ENCODE measurements around the gene SERPINA6.
"Not testable (repeated sequence)": the region's sequence is repeated elsewhere in the genome, so short reads cannot be mapped to it uniquely, and the experiment has no call there.

The SERPINA6 gene

DNA sequence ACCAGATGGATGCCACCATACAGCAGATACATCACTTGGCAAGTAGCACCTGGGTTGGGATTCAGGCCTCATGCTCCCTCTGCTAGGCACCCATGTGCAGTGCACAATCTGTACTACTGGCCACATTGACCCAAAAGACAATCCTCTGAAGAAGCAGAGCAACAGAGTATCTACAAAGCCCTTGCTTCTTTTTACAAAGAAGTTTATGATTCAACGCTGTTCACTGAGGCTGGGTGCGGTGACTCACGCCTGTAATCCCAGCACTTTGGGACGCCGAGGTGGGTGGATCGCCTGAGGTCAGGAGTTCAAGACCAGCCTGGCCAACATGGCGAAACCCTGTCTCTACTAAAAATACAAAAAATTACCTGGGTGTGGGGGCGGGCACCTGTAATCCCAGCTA is 31.1 kb upstream of the SERPINA6 start:
- DNase-seq (ENCODE audit: low read depth) = not testable (repeated sequence)

DNA sequence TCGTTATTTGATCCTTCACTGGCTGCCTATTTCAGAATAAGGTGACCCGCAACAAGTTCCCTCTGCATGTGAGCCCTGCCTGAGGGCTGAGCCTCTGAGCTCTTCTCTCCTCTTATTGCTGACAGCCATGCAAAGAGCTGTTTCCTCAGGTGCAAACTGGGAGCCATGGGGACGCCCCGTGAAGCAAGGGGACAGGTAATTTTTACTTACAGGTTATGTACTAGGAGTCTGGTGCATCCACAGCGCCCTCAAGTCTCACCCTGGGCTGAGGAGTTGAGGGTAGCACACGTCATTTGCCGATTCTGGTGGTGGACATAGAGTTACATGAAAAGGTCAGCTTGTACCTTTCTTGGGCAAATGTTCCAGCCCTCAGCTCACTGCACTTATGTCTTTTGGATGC is 26.1 kb upstream of the SERPINA6 start:
- DNase-seq (ENCODE audit: low read depth) = no peak

DNA sequence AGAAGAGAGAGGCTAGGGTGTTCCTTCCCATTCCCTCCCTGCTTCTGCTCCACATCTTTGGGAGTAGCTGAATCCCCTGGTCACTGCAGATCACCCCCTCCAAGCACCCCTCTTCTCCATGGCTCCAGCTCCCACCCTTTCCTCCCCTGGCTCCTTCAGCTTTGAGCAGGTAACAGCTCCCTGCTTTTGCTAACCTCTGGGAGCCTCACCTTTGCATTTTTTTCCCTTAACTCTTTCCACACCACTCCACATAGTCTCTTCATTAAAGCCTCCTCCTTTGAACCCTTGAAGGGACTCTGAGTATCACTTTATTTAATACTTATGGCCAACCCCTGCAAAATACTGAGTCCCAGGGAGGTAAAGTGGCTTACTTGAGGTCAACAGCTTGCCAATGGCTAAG is 25.7 kb upstream of the SERPINA6 start:
- DNase-seq (ENCODE audit: low read depth) = no peak

DNA sequence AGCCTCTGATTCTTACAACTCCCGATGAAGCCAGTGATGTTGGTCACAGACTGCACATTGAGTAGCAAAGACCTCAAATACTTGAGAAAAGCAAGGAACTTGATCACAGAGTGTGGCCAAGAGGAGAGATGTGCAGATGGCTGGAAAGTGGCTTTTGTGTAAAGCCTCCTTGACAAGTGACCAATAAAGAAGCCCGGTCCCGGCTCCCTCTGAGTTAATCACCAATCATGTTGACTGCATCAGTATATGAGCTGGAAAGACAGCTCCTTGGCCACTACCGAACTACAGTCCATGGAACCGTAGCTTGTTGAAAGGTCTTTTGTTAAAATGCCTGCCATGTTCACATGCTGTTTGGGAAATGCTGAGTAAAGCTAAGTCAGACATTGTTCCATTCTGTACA is 23.7 kb upstream of the SERPINA6 start:
- DNase-seq (ENCODE audit: low read depth) = no peak

DNA sequence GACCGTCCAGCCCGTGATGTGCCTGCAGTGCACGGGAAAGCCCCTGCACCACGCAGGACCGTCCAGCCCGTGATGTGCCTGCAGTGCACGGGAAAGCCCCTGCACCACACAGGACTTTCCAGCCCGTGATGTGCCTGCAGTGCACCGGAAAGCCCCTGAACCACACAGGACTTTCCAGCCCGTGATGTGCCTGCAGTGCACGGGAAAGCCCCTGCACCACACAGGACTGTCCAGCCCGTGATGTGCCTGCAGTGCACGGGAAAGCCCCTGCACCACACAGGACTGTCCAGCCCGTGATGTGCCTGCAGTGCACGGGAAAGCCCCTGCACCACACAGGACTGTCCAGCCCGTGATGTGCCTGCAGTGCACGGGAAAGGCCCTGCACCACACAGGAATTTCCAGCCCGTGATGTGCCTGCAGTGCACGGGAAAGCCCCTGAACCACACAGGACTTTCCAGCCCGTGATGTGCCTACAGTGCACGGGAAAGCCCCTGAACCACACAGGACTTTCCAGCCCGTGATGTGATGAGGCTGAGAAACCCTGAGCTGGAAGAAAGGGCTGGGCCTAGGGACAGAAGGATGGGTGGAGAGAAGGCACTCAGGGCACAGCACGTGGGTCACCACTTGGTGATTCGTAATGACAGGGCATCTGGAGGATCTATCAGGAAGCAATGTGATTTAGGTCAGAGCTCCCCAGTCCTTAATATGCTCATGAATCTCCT is 23.1 kb upstream of the SERPINA6 start:
- peak; percentile 48 for DNase-seq (ENCODE audit: low read depth)

DNA sequence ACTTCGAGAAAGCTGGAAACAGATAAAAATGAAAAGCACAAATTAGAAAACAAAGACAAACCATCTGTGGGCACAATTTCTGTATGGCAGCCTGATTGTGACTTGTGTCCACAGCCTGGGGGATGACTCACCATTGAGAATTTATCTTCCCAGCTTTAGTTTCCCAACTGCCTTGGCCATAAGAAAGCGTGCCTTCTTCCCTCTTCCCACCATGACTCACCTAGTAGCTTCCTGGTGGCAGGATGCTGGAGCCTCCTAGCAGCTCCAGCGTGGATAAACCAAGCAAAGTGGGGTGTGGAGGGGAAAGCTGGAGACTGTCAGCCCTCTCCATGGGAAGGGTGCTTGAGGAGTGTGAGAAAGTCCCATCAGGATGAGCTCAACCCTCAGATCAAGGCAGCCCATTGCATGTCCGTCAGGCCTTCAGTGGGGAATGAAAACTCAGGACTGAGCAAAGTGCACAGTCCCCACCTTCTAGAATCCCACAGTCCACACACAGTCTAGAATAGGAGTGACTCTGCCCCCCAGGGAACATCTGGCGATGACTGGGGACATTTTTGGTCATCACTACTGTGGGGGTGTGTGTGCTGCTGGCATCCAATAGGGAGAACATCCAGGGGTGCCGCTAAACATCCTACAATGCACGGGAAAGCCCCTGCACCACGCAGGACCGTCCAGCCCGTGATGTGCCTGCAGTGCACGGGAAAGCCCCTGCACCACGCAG is 22.4 kb upstream of the SERPINA6 start:
- DNase-seq (ENCODE audit: low read depth) = peak; percentile 94

DNA sequence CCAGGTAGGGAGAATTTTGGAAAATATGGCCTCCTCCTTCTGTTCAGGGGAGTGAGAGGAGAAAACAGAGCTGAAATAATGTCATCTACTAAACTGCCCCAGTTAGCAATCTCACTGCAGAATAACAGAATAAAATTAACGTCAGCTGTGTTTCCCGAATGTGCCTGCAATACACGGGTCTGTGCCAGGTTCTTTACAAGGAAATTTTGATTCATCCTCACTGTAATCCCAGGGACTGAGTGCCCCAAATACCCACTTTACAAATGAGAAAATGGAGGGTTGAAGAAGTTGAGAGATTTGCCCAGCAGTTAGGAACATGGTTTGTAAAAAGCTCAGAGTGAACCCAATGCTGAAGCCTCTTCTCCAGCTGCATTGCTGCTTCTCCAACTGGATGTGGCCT is 21.3 kb upstream of the SERPINA6 start:
- DNase-seq (ENCODE audit: low read depth) = no peak

DNA sequence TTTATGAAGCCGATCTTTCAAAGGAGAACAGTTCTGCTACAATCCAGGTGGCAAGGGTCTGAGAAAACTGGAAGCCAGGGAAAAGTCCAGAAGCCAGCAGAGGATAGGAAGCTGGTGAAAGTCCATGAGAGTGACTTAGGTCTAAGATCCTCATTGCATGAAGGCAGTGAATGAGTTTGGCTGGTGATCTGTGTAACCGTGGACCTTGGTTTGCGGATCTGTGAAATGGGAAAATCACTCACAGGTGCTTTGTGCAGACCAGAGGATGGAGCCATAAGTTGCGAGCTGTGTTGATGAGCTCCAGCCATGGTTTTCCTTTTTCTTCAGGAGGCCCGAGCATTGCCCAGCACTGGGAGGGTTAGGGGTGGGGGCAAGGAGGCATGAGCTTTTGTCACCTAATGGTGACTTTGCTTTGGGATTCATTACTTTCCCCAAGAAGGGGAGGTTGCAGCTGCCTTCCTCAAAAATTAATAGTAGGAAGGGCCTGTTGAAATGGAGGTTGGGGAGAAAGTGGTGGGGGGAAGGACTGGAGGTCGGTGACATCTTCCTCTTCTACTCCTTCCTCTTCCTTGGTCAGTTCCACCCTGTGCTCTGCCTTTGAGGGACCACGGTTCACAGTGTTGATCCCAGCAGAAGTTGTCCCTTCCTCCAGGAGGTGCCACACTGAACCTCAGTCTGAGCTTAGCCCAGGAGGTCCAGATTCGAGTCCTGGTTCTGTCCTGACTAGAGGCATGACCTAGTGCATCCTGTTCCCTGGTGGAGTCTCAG is 20.3 kb upstream of the SERPINA6 start:
- DNase-seq (ENCODE audit: low read depth) = no peak

DNA sequence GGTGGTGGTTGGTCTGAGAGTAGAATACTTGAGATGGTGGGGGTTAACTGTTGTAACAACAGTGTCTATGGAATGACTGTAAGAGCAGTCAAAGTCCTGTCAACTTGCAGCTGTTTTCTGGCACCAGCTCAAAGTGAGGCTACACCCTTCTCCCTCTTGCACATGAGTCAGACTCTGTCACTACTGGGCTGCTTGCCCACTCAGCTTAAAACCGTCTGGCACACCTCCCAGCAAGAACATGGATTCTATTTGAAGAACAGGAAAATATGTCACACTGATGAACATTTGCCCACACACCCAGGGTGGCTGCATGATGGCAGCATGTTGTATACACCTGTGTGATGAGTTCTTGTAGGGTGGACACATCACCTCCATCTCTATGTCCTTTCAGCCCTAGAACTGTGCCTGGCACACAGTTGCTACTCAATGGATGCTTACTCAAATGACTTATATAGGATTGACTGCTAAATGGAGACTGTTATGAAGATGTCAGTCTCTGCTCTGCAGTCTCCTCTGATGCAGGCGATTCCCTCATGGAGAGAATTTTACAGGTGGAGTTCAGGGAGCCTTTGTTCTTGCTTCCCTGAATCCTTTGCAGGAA is 19.3 kb upstream of the SERPINA6 start:
- peak; percentile 100 for DNase-seq (ENCODE audit: low read depth)

DNA sequence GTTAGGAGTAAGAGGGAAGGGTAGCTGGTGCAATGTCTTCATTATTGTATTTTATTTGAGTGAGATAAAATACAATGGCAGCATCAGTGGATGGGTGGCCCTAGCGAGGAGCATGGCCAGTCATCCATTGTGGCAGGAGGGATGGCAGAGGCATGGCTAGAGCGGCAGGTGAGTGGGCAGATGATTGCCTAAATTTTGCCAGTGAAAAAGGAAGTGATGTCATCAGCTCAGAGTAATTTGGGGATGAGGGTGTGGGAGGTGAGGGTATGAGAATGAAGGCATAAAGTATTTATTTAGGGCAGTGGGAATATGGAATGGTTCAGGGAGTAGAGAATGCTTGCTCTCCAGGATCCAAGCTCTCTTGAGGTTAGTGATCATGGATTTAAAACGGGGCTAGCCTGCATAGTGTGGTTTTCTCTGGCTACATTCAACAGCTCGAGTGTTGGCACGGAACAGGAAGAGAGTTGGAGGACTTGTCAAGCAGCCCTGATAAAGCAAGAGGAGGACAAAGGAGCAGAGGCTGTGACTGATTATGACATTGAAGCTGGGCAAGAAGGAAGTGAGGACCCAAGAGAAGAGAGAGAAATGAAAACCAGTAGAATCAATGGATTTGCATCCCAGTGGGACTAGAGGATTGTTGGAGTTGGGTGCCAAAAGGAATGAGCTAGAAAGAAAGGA is 18.7 kb upstream of the SERPINA6 start:
- peak; percentile 53 for DNase-seq (ENCODE audit: low read depth)

DNA sequence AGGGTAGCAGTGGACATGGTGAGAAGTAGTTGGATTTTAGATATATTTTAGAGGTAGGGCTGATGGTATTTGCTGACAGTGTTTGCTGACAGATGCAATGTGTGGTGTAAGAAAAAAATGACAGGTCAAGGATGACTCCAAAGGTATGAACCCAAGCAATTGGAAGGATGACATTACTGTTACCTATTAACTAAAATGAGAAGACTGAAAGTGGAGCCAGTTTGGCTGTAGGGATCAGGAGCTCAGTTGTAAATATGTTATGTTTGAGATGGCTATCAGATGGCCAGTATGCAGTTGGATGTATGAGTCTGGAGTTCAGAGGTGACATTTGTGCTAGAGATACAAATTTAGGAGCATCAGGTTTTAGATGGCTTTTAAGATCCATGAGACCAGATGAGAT is 17.4 kb upstream of the SERPINA6 start:
- no peak for DNase-seq (ENCODE audit: low read depth)

DNA sequence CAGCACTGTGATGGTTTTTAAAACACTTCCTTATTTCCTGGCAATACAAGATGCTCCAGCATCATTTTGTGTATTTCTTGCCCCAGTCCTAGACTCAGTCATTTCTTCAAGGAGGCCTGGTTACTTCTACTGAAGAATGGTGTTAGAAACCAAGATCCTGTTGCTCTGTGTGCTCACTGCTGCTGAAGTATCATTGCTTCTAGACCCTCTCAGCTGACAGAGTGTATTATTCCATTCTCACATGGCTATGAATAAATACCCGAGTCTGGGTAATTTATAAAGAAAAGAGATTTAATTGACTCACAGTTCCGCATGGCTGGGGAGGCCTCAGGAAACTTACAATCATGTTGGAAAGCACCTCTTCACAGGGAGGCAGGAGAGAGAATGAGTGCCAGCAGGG is 14.9 kb upstream of the SERPINA6 start:
- no peak for DNase-seq (ENCODE audit: low read depth)

DNA sequence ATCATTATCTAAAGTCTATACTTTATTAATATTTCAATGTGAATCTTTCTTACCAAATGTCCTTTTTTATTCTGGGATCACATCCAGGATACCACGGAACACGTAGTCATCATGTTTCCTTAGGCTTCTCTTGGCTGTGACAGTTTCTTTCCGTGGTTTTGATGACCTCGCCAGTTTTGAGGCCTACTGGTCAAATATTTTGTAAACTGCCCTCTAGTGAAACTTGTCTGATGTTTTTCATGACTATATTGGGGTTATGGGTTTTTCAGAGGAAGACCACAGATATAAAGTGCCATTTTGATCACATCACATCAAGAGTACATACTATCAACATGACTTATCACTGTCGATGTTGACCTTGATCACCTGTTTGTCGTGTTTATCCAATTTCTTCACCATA is 14.1 kb upstream of the SERPINA6 start:
- peak; percentile 79 for DNase-seq (ENCODE audit: low read depth)

DNA sequence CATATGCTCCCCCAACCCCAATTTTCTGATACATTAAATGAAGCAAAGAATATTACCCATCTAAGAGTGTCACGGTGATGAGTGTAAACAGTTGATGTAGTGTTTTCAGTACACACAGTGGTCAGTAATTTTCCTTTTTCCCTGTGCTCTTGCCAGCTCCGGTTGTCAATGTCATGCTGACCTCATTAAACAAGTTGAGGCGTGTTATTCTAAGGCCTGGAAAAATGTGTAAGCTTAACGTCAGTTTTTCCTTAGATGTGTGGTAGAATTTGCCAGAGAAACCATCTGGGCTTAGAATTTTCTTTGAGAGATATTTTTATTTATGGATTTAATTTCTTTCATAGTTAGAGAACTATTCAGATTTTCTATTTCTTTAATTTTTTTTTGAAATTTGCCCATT is 11.7 kb upstream of the SERPINA6 start:
- DNase-seq (ENCODE audit: low read depth) = no peak

DNA sequence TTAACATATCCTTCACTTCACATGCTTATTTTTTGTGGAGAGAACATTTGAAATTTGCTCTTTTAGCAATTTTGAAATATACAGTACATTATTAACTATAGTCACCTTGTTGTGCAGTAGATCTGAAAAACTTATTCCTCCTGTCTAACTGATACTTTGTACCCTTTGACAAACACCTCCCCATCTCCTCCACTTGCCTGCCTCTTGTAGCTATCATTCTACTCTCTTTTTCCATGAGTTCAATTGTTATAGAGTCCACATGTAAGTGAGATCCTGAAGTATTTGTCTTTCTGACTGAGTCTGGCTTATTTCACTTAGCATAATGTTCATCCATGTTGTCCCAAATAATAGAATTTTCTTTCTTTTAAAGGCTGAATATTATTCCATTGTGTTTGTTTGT is 9.5 kb upstream of the SERPINA6 start:
- no peak for DNase-seq (ENCODE audit: low read depth)

DNA sequence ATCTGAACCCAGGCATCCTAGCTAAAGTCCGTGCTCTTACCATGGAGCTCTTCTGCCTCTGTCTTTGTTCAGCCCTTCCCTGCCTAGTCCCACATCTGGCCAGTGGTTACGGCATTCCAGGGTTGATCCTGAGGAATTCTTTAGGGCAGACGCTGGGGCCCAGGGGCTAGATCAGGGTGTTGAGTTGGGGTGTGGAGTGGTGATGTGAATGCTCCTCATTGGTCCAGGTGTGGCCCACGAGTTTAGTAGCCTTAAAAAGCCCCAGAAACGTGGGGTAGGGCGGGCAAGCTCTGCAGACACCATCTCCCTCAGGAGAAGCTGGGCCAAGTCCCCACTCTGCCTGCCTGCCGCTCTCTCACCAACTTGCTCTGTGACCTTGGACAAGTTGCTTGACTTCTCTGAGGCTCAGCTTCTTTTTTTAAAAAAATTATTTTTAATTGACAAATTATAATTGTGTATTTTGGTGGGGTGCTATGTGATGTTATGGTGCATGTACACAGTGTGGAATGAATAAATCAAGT is 9.0 kb upstream of the SERPINA6 start:
- no peak for DNase-seq (ENCODE audit: low read depth)

DNA sequence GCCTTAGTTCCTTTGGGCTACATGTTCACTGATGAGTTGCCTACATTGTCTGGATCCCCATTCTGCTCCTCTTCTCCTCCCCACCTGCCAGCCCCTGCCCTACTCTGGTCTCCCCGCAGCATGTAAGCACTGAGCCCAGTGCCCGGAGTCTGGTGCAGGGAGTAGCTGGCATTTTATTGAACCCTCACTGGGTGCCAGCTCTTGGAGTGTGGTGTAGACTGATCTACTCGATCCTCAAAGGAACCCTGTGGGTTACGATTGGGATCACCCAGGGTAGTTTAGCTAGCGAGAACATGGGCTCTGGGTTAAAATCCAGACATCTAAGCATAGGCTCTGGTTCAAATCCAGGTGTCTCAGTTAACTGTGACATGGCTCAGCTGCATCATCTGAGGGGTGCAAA is 8.3 kb upstream of the SERPINA6 start:
- DNase-seq (ENCODE audit: low read depth) = no peak

DNA sequence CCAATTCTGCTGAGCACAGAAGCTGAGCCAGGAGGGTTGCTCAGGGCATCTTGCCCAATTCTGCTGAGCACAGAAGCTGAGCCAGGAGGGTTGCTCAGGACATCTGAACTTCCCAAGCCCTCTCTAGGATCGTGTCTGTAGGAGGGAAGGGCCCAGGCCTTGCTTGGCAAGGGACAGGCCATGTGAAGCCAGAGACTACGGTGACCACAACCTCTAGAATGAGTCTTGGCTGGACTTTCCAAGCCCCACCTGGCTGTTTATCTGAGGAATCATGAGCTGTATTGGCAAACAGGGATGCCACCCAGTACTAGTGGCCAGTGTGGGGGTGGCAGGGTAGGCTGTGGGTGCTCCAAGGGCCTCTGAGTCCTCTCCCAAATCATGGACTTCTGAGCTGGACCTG is 7.7 kb upstream of the SERPINA6 start:
- no peak for DNase-seq (ENCODE audit: low read depth)

DNA sequence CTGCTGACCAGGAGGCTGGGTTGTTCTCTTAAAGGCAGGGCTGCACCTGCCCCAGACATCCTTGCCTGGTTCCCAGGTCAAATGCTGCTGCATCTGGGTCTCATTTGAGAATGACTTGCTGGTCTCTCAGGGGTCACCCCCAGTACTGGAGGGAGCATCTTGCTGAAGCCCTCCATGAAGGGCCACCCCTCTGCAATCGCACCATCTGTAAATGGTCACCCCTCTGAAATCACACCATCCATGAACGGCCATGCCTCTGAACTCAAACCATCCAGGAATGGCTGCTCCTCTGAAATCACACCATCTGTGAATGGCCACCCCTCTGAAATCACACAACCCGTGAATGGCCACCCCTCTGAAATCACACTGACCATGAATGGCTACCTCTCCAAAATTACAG is 7.3 kb upstream of the SERPINA6 start:
- DNase-seq (ENCODE audit: low read depth) = no peak

DNA sequence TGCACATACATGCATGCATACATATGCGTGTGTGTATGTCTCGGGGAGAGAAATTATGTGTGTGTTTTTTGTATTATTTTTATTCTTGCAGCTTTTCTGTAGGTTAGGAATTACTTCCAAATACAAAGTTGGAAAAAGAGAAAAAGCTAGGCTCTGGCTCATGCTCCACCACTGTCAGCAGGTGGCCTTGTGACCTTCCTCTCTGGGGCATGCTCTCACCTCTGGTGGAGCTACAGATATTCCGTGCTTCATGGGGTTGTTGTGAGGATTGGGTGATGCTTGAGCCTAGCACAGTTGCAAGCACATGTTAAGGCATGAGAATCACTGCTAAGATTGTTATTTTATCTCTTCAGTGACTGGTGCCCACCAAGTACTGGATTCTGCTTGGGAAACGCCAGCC is 6.7 kb upstream of the SERPINA6 start:
- no peak for DNase-seq (ENCODE audit: low read depth)

DNA sequence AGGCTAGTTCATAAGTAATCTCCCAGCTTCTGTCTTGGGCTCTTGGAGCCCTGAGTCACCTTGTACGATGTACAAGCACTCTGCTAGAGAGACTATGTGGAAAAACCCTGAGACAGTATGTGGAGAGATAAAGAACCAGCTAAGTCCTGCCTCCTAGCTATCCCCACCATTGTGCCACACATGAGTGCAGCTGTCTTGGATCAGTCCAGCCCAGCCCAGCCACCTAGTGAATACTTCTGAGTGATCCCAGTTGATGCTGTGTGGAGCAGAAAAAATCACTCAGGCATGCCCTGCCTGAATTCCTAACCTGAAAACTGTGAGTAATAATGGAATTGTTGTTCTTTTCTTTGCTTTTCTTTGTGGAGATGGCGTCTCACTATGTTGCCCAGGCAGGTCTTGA is 5.1 kb upstream of the SERPINA6 start:
- no peak for DNase-seq (ENCODE audit: low read depth)
